Calu3 (cell line): ENCODE measurements around the gene NOX4. TPM values are rescaled to one million over a fixed set of nuclear protein-coding genes. Genes with fewer than 3 reads are reported as not detected.
"Not testable (repeated sequence)": the region's sequence is repeated elsewhere in the genome, so short reads cannot be mapped to it uniquely, and the experiment has no call there.

Experiments
- BruUV-seq: library from RNA; stranded (reverse); fragments of 400-500 nt; replicated peaks from 2 replicates; lab custom pipeline; 2021; lab: Mats Ljungman, UMichigan
- CTCF ChIA-PET: fragments of 300-600 bp; sonication (Branson Sonifier 250); formaldehyde crosslinking; loops from one replicate; lab custom pipeline; 2022; ENCODE audit warnings: antibody characterized with exemption; lab: Charles Lee
- DNase-seq: peaks from one replicate; pipeline ENCODE4 v3.0.0; 2022
- H3K27ac Mint-ChIP-seq: one replicate; pipeline ENCODE4 v1.8.0; 2022; ENCODE audit warnings: mixed read lengths; ENCODE audit not compliant: unreplicated experiment
- H3K27me3 Mint-ChIP-seq: one replicate; pipeline ENCODE4 v1.8.0; 2022; ENCODE audit warnings: mixed read lengths; ENCODE audit not compliant: unreplicated experiment
- H3K36me3 Mint-ChIP-seq: one replicate; pipeline ENCODE4 v1.8.0; 2022; ENCODE audit warnings: mild to moderate bottlenecking, moderate library complexity, mixed read lengths; ENCODE audit not compliant: insufficient read depth, unreplicated experiment
- H3K4me1 Mint-ChIP-seq: one replicate; pipeline ENCODE4 v1.8.0; 2022; ENCODE audit warnings: mild to moderate bottlenecking, low read depth, mixed read lengths; ENCODE audit not compliant: unreplicated experiment
- H3K4me3 Mint-ChIP-seq: one replicate; pipeline ENCODE4 v1.8.0; 2022; ENCODE audit warnings: mild to moderate bottlenecking, low read depth, moderate library complexity, mixed read lengths; ENCODE audit not compliant: unreplicated experiment
- H3K9me3 Mint-ChIP-seq: one replicate; pipeline ENCODE4 v1.8.0; 2022; ENCODE audit warnings: low read depth, mixed read lengths; ENCODE audit not compliant: unreplicated experiment
- intact Hi-C: fragments of 100-400 bp; cut with micrococcal nuclease; formaldehyde crosslinking; loops from one replicate; pipeline ENCODE4 v1.10.0; 2022; ENCODE audit not compliant: unreplicated experiment
- total RNA-seq: library from RNA; stranded (reverse); gene quantifications from 2 replicates; pipeline ENCODE4 v1.2.3, GENCODE V29; 2022
- TF ChIP-seq, protein P1 (sequence below): fragments of 200-600 bp; IDR thresholded peaks from one replicate; pipeline ENCODE4 v1.8.0; 2022; ENCODE audit warnings: antibody characterized with exemption; ENCODE audit not compliant: unreplicated experiment

Gene NOX4
- total RNA-seq, 1 experiment from 2014 or later = not detected

DNA sequence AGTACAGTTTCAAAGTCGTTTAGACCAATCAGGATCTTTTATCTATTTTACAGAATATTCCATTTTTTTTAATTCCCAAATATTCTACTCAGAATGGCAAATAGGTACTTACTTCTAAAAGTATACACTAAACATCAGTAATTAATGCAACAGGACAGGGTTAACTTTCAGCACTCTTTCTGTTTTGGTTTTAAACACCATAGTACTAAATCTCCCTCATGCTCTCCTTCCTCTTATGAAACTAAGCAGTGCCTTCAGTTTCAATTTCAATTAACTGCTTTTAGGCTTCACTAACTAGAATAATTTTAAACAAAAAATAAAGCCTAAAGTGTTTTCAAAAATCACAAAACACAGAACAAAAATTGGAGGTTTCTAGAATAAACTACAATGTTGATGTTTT lies 57.9 kb downstream of the NOX4 start:
- Mint-ChIP-seq H3K27ac (no peak overlapping the region), H3K4me1 (no peaks in the 10 kb centered on the region), H3K36me3 (no peaks in the 10 kb centered on the region), H3K9me3 (no peaks in the 10 kb centered on the region), H3K27me3 (no peaks in the 10 kb centered on the region), H3K4me3 (no peak overlapping the region)
- BruUV-seq = no TSS peak
- TF ChIP-seq, protein P1, sequence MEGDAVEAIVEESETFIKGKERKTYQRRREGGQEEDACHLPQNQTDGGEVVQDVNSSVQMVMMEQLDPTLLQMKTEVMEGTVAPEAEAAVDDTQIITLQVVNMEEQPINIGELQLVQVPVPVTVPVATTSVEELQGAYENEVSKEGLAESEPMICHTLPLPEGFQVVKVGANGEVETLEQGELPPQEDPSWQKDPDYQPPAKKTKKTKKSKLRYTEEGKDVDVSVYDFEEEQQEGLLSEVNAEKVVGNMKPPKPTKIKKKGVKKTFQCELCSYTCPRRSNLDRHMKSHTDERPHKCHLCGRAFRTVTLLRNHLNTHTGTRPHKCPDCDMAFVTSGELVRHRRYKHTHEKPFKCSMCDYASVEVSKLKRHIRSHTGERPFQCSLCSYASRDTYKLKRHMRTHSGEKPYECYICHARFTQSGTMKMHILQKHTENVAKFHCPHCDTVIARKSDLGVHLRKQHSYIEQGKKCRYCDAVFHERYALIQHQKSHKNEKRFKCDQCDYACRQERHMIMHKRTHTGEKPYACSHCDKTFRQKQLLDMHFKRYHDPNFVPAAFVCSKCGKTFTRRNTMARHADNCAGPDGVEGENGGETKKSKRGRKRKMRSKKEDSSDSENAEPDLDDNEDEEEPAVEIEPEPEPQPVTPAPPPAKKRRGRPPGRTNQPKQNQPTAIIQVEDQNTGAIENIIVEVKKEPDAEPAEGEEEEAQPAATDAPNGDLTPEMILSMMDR = no peak
- intact Hi-C loops = no loop called here
- CTCF ChIA-PET = no interaction called here
- no peak for DNase-seq

DNA sequence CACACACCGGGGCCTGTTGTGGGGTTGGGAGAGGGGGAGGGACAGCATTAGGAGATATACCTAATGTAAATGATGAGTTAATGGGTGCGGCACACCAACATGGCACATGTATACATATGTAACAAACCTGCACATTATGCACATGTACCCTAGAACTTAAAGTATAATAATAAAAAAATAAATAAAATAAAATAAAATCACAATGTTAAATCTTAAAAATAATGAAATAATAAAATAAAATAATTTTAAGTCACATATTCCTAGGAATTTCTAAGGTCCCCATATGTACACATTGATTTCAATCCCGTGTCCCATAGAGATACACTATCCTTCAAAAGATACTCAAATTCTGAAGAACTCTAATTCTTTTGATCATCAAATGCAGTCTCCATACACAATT lies 59.0 kb downstream of the NOX4 start:
- H3K4me3 Mint-ChIP-seq, H3K36me3 Mint-ChIP-seq, DNase-seq, BruUV-seq, H3K9me3 Mint-ChIP-seq, intact Hi-C loops, H3K27me3 Mint-ChIP-seq, CTCF ChIA-PET, H3K27ac Mint-ChIP-seq, H3K4me1 Mint-ChIP-seq: not testable (repeated sequence)

DNA sequence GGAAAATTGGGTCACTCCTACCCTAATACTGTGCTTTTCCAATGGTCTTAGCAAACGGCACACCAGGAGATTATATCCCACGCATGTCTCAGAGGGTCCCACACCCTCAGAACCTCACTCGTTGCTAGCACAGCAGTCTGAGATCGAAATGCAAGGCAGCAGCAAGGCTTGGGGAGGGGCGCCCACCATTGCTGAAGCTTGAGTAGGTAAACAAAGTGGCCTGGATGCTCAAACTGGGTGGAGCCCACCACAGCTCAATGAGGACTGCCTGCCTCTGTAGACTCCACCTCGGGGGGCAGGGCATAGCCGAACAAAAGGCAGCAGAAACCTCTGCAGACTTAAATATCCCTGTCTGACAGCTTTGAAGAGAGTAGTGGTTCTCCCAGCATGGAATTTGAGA lies 64.7 kb downstream of the NOX4 start:
- H3K36me3 Mint-ChIP-seq, H3K9me3 Mint-ChIP-seq, DNase-seq, intact Hi-C loops, H3K4me3 Mint-ChIP-seq, H3K4me1 Mint-ChIP-seq, H3K27me3 Mint-ChIP-seq, BruUV-seq, CTCF ChIA-PET, H3K27ac Mint-ChIP-seq: not testable (repeated sequence)

DNA sequence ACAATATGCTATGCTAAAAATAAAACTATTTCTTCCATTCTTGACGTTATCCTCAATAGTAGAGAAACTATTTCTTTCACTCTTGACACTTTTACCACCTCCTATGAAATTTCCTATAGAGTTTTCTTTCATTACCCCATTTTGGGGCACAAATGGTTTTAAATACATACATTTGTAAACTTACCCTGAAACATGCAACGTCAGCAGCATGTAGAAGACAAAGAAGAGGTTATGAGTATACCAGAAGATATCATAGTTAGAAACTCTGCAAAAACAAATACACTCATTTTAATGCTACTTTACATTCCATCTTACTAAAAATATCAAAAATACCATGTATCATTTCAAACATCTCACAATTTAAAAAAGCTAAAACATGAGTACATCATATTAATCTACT lies 69.5 kb downstream of the NOX4 start:
- no peaks in the 10 kb centered on the region for H3K36me3 Mint-ChIP-seq
- BruUV-seq = no TSS peak
- H3K9me3 Mint-ChIP-seq = no peaks in the 10 kb centered on the region
- no peaks in the 10 kb centered on the region for H3K27me3 Mint-ChIP-seq
- H3K4me1 Mint-ChIP-seq = no peaks in the 10 kb centered on the region
- TF ChIP-seq, protein P1 = no peak
- CTCF ChIA-PET = no interaction called here
- no peak overlapping the region for H3K4me3 Mint-ChIP-seq
- no peak for DNase-seq
- no peak overlapping the region for H3K27ac Mint-ChIP-seq
- intact Hi-C loops = no loop called here

DNA sequence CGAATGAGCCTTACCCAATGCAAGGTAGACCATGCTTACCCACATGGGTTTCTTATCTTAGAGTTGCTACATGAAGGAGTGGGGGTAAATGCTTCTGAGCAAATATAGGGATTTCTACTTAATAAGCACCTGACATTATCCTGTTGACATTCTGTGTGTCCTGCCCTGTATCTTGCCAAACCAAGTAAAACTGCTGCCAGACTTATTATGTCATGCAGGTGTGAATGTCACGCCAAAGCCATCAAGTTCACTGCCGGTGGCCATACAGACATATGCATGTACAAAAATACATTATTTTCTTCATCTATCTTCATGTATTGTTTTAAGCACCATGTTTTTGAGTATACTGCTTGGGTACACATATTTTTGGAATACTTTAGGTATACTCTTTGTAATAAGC lies 70.2 kb downstream of the NOX4 start:
- no TSS peak for BruUV-seq
- Mint-ChIP-seq H3K27me3 (no peaks in the 10 kb centered on the region), H3K9me3 (no peaks in the 10 kb centered on the region), H3K4me3 (no peak overlapping the region), H3K36me3 (no peaks in the 10 kb centered on the region), H3K27ac (no peak overlapping the region), H3K4me1 (no peaks in the 10 kb centered on the region)
- TF ChIP-seq, protein P1 = no peak
- intact Hi-C loops = no loop called here
- no peak for DNase-seq
- CTCF ChIA-PET = no interaction called here
